Mesothelial cell of epicardium (in vitro differentiated cells): ENCODE measurements around the gene OSBPL2. TPM values are rescaled to one million over a fixed set of nuclear protein-coding genes. Genes with fewer than 3 reads are reported as not detected.

Source experiments
- DNase-seq, 2 experiments: peaks; one replicate each; pipeline ENCODE4 v3.0.0; 2021; ENCODE audit warnings: low spot score in 2 of 2; ENCODE audit not compliant: unreplicated experiment in 2 of 2
- H3K27ac Mint-ChIP-seq: 2 replicates; pipeline ENCODE4 v1.8.0; 2021; ENCODE audit warnings: mixed read lengths
- H3K27me3 Mint-ChIP-seq: 2 replicates; pipeline ENCODE4 v1.8.0; 2021; ENCODE audit warnings: low read depth, mixed read lengths
- H3K36me3 Mint-ChIP-seq: 2 replicates; pipeline ENCODE4 v1.8.0; 2021; ENCODE audit warnings: mixed read lengths
- H3K4me1 Mint-ChIP-seq: 2 replicates; pipeline ENCODE4 v1.8.0; 2021; ENCODE audit warnings: mixed read lengths
- H3K4me3 Mint-ChIP-seq: 2 replicates; pipeline ENCODE4 v1.8.0; 2021; ENCODE audit warnings: mild to moderate bottlenecking, moderate library complexity, mixed read lengths
- H3K9me3 Mint-ChIP-seq: 2 replicates; pipeline ENCODE4 v1.8.0; 2021; ENCODE audit warnings: mixed read lengths
- total RNA-seq: library from RNA; stranded (reverse); gene quantifications from 3 replicates; pipeline ENCODE4 v1.2.1, GENCODE V29; 2021
- TF ChIP-seq, protein P1 (sequence below): fragments of 200-600 bp; sonication (generic); IDR thresholded peaks from one replicate; pipeline ENCODE4 v1.5.0; 2021; ENCODE audit warnings: antibody characterized with exemption; ENCODE audit not compliant: unreplicated experiment

OSBPL2 gene
- total RNA-seq, 1 donor from 2014 or later = 57.7 TPM

DNA sequence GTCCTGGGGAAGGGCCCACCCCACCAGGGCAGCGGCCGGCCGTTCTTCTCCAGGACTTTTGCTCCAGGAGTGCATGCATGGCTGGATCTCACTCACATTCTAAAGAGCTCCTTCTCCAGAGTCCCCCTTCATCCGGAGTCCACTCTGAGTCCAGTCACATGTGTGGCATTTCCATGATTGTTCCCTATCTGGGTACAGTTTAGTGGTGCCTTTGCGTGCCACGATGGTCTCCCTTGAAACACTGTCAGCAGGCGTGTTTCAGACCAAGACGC is 20.9 kb downstream of the OSBPL2 start:
- Mint-ChIP-seq H3K4me1 (no peaks in the 10 kb centered on the region), H3K27ac (no peak overlapping the region)

DNA sequence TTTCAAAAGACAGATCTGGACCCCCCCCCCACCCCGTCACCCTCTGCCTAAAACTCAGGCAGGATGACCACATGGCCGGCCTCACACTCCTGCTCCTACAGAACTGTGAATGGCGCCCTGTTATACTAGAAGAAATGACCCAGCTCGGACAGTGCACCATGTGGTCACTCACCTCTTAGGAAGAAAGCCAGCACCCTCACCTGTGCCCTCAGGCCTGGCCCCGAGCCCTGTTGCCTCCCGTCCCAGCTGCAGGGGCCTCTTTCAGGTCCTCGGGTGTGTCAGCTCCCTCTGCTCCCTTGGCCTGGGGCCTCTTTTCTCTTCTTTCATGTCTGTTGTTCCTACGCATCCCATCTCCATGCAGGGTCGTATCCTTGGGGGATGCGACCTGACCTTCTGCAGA is 23.7 kb downstream of the OSBPL2 start:
- Mint-ChIP-seq H3K27ac (no peak overlapping the region), H3K9me3 (peaks cover 7% of the 10 kb centered on the region), H3K4me1 (no peaks in the 10 kb centered on the region), H3K36me3 (peaks cover 39% of the 10 kb centered on the region), H3K4me3 (no peak overlapping the region), H3K27me3 (no peaks in the 10 kb centered on the region)
- no peak for DNase-seq
- TF ChIP-seq, protein P1, sequence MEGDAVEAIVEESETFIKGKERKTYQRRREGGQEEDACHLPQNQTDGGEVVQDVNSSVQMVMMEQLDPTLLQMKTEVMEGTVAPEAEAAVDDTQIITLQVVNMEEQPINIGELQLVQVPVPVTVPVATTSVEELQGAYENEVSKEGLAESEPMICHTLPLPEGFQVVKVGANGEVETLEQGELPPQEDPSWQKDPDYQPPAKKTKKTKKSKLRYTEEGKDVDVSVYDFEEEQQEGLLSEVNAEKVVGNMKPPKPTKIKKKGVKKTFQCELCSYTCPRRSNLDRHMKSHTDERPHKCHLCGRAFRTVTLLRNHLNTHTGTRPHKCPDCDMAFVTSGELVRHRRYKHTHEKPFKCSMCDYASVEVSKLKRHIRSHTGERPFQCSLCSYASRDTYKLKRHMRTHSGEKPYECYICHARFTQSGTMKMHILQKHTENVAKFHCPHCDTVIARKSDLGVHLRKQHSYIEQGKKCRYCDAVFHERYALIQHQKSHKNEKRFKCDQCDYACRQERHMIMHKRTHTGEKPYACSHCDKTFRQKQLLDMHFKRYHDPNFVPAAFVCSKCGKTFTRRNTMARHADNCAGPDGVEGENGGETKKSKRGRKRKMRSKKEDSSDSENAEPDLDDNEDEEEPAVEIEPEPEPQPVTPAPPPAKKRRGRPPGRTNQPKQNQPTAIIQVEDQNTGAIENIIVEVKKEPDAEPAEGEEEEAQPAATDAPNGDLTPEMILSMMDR = no peak

More for the DNA sequence above, 20.9 kb downstream of the OSBPL2 start:
- H3K27me3 Mint-ChIP-seq = no peaks in the 10 kb centered on the region
- DNase-seq = no peak
- TF ChIP-seq, protein P1 = no peak
- peaks cover 24% of the 10 kb centered on the region for H3K36me3 Mint-ChIP-seq
- H3K9me3 Mint-ChIP-seq = no peaks in the 10 kb centered on the region
- H3K4me3 Mint-ChIP-seq = no peak overlapping the region

DNA sequence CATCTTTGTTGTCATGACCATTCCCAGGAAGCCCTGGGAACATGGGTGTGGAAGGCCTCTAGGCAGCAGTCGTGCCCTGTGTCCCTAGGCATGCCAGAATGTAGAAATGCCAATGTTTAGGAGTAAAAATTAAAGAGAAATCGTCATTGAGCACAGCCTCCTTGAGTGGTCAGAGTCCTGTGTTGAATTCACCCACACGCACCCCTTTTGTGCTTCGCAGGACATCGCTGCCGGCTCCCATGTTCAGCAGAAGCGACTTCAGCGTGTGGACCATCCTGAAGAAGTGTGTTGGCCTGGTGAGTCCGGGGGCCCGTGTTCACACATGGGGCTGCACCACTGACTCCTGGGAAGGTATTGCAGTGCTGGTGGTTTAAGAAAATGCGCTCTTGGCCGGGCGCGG is 25.1 kb downstream of the OSBPL2 start:
- Mint-ChIP-seq H3K27me3 (no peaks in the 10 kb centered on the region), H3K4me1 (no peaks in the 10 kb centered on the region), H3K9me3 (peaks cover 7% of the 10 kb centered on the region), H3K27ac (no peak overlapping the region), H3K4me3 (no peak overlapping the region), H3K36me3 (peaks cover 43% of the 10 kb centered on the region)
- TF ChIP-seq, protein P1 = no peak
- DNase-seq = no peak

DNA sequence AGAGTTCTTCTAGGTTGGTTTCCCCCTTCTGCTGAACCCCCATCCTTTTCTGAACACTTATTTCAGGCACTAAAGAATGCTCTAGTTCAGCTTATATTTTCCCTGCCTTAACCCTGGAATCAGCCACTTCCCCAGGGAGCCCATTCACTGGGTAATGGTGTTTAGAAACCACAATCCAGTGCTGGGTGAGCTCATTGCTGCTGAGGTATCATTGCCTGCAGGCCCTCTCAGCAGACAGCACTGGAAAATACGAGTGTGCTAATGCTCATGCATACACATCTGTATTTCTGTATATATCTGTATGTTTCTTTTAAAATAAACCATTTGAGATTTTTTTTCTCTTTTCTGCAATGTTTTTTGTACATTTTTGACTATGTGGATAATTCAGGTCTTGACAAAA is 27.0 kb downstream of the OSBPL2 start:
- H3K4me3 Mint-ChIP-seq = no peak overlapping the region
- H3K27ac Mint-ChIP-seq = no peak overlapping the region
- no peaks in the 10 kb centered on the region for H3K4me1 Mint-ChIP-seq
- DNase-seq = no peak
- H3K36me3 Mint-ChIP-seq = peaks cover 45% of the 10 kb centered on the region
- H3K9me3 Mint-ChIP-seq = peaks cover 7% of the 10 kb centered on the region
- TF ChIP-seq, protein P1 = no peak
- H3K27me3 Mint-ChIP-seq = no peaks in the 10 kb centered on the region

DNA sequence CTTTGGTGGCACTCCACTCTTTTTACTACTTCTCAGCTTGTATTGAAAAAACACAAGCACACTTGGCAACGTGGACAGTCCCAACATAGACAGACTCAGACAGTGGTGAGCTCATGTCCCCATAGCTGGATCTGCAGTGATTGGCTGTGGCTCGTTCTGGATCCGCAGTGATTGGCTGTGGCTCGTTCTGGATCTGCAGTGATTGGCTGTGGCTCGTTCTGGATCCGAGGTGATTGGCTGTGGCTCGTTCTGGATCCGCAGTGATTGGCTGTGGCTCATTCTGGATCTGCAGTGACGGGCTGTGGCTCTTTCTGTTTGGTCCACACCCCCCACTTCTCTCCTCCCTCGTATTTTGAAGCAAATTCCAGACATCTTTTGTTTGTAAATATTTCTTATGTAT is 28.0 kb downstream of the OSBPL2 start:
- Mint-ChIP-seq H3K27me3 (no peaks in the 10 kb centered on the region), H3K4me3 (no peak overlapping the region), H3K9me3 (peaks cover 7% of the 10 kb centered on the region), H3K27ac (no peak overlapping the region), H3K36me3 (peaks cover 45% of the 10 kb centered on the region), H3K4me1 (no peaks in the 10 kb centered on the region)
- TF ChIP-seq, protein P1 = no peak
- no peak for DNase-seq

DNA sequence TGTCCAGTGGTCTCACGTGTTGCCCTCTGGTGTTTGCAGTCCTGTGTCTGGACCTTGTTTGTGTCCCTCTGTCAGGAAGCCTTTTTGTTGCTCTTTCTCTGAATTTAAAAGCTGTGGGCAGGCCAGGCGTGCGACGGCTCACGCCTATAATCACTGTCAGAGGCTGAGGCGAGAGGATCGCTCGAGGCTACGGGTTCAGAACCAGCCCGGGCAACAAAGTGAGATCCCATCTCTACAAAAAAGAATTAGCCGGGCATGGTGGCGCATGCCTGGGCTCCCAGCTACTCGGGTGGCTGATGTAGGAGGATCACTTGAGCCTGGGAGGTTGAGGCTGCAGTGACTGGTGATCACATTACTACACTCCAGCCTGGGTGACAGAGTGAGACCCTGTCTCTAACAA is 28.5 kb downstream of the OSBPL2 start:
- Mint-ChIP-seq H3K4me1 (no peaks in the 10 kb centered on the region), H3K27ac (no peak overlapping the region), H3K27me3 (no peaks in the 10 kb centered on the region), H3K36me3 (peaks cover 44% of the 10 kb centered on the region), H3K4me3 (no peak overlapping the region), H3K9me3 (peaks cover 7% of the 10 kb centered on the region)
- no peak for DNase-seq
- TF ChIP-seq, protein P1 = no peak
